ENCODE results near the gene SOCS1. TPM values are rescaled to one million over a fixed set of nuclear protein-coding genes. Genes with fewer than 3 reads are reported as not detected.

SOCS1 gene
- total and polyA plus RNA-seq, 2 of the 4 experiments (the other 2 are of a cell fraction): 2.0 to 22.0 TPM

DNA sequence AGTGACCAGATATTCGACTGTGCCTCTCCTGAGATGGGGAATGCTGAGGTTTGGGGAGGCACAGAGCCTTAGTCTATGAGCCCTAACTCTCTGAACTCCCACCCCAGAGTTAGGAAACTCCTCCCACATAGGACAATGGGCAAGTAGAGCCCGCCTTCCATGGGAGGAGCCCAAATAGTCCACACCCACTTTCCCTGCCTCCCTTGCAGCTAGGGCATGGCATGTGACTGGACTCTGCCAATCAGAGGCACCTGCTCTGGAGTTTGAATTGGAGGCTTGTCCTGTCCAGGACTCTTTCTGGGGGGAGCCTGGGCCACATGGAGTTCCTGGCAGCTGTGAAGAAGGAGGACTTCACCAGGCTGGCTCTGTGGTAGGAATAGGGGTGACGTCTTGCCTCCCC lies 48.4 kb downstream of the SOCS1 start:
- H2AFZ ChIP-seq (replicated peaks; ENCODE audit: low read length, poor library complexity): no peak overlapping the region
- in situ Hi-C loops (cut with MboI; ENCODE audit: low sequenced_read_pairs): no loop called here
- H3K4me2 ChIP-seq (ENCODE audit: low read depth, low read length): no peak overlapping the region
- H3K4me1 ChIP-seq (ENCODE audit: control insufficient read depth, insufficient read depth, low read length): peaks cover 7% of the 10 kb centered on the region
- no peak for ATAC-seq (ENCODE audit: low read depth)
- no peak overlapping the region for H3K23ac ChIP-seq (ENCODE audit: low read depth, low read length)
- H3K9me1 ChIP-seq (ENCODE audit: insufficient read depth, low read length): no peaks in the 10 kb centered on the region
- no peak overlapping the region for H2BK15ac ChIP-seq (ENCODE audit: low read depth, low read length)
- H3K9ac ChIP-seq (ENCODE audit: low read depth, low read length): no peak overlapping the region
- no CpG with 5 or more reads among the region's 3 CpGs for WGBS, 2 experiments (ENCODE audit: extremely low coverage in 2 of 2, insufficient read length in 1 of 2)
- peaks cover 4% of the 10 kb centered on the region for H3K9me3 ChIP-seq (ENCODE audit: control insufficient read depth, insufficient read depth, low read length)
- BruUV-seq (replicated peaks): no TSS peak
- no peaks in the 10 kb centered on the region for H3K79me1 ChIP-seq (ENCODE audit: low read depth in 1 of 2, low read length in 2 of 2)
- DNase-seq: no peak
- no peaks in the 10 kb centered on the region for H4K20me1 ChIP-seq (ENCODE audit: insufficient read depth, low read length)
- no peak overlapping the region for H3K56ac ChIP-seq (ENCODE audit: extremely low read depth, insufficient read depth, low read length)
- peaks cover 5% of the 10 kb centered on the region; the same call in 1 of the 2 replicates for H3K27me3 ChIP-seq (ENCODE audit: control insufficient read depth, insufficient read depth, low read length)
- intact Hi-C loops (cut with micrococcal nuclease): no loop called here
- no peak overlapping the region for H4K8ac ChIP-seq (ENCODE audit: low read depth in 2 of 2, low read length in 2 of 2)
- no peak overlapping the region for H3K27ac ChIP-seq (ENCODE audit: insufficient read depth, low read length)
- H2BK20ac ChIP-seq (ENCODE audit: low read depth, low read length): no peak overlapping the region
- H2BK120ac ChIP-seq (ENCODE audit: low read depth, low read length): no peak overlapping the region
- no peak overlapping the region for H3K4me3 ChIP-seq (ENCODE audit: insufficient read depth, low read depth, low read length)
- ChIA-PET POLR2A (ENCODE audit: unreplicated experiment) (no interaction called here), CTCF (no interaction called here)
- no peak overlapping the region for H2BK5ac ChIP-seq (ENCODE audit: low read depth, low read length, poor library complexity, severe bottlenecking)
- H4K91ac ChIP-seq (ENCODE audit: insufficient read depth, low read depth, low read length): no peak overlapping the region
- H4K5ac ChIP-seq (ENCODE audit: low read depth, low read length): no peak overlapping the region
- H3K18ac ChIP-seq (ENCODE audit: low read depth, low read length): no peak overlapping the region
- H2AK5ac ChIP-seq (ENCODE audit: low read depth, low read length): no peak overlapping the region
- dilution Hi-C loops (cut with HindIII; ENCODE audit: low sequenced_read_pairs, unreplicated experiment): no loop called here
- H3K14ac ChIP-seq (replicated peaks; ENCODE audit: low read depth, low read length): no peak overlapping the region
- no peak for TF ChIP-seq SMC3 (IDR thresholded peaks at IDR 0.05; ENCODE audit: low read depth, low read length)
- no peak for TF ChIP-seq MAFK (IDR thresholded peaks at IDR 0.05; ENCODE audit: low read depth, low read length)
- TF ChIP-seq RFX5 (IDR thresholded peaks at IDR 0.05; ENCODE audit: low read depth, low read length): no peak
- no peak for TF ChIP-seq POLR2A (IDR thresholded peaks at IDR 0.05; ENCODE audit: low read depth, low read length)
- TF ChIP-seq FOS (IDR thresholded peaks at IDR 0.05; ENCODE audit: low read depth, low read length): no peak
- TF ChIP-seq, protein P1, sequence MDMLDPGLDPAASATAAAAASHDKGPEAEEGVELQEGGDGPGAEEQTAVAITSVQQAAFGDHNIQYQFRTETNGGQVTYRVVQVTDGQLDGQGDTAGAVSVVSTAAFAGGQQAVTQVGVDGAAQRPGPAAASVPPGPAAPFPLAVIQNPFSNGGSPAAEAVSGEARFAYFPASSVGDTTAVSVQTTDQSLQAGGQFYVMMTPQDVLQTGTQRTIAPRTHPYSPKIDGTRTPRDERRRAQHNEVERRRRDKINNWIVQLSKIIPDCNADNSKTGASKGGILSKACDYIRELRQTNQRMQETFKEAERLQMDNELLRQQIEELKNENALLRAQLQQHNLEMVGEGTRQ (IDR thresholded peaks at IDR 0.05; ENCODE audit: low read depth, low read length): peak; percentile 74; the same call in 1 of the 2 replicates
- TF ChIP-seq MXI1 (IDR thresholded peaks at IDR 0.05; ENCODE audit: borderline replicate concordance, low read depth, low read length): no peak
- no peak for TF ChIP-seq MAZ (IDR thresholded peaks at IDR 0.05; ENCODE audit: borderline replicate concordance, low read depth, low read length)
- no peaks in the 10 kb centered on the region for H3K36me3 ChIP-seq (ENCODE audit: control insufficient read depth, insufficient read depth, low read length)
- no peak overlapping the region for H3K4ac ChIP-seq (ENCODE audit: low read depth, low read length)
- no peak overlapping the region for H2AK9ac ChIP-seq (replicated peaks; ENCODE audit: low read depth, low read length, poor library complexity)

Data from IMR-90 (cell line).